GM12874 (cell line): Measurements from ENCODE around the gene KRTAP10-11.

Source experiments
- TF ChIP-seq, protein P1 (sequence below): IDR thresholded peaks from 2 replicates; pipeline ENCODE4 v1.5.1; 2011; ENCODE audit warnings: low read depth, mild to moderate bottlenecking, control low read depth, low read length, moderate library complexity; ENCODE audit not compliant: insufficient read depth

Gene KRTAP10-11

DNA sequence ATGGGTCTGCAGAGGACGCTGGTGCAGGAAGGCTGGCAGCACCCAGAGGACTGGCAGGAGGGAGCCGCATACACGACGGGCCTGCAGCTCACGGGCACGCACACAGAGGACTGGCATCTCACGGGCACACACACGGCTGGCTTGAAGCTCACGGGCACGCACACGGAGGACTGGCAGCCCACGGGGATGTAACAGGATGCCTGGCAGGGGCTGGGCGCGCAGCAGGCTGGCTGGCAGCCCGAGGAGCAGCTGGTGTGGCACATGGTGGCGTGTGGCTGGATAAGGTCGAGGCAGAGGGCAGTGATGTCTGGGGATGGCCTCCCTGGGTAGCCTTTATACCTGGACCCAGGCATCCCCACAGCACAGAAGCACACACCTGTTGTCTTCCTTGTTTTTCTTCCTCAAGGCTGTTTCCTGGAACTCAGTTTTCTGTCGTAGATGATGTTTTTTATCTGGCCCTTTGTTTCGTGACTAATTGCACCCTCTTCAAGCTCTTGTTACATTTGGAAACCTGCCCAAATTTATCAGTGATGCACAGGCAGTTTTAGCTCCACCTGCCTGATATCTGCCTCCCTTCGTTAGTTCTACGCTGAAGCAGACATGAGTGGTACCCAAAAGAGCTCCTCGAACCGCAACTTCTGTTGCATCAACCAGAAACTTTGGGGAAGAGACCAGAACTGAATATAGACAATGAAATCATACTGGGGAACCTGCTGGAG is 35.8 kb downstream of the KRTAP10-11 start, which contains the start of gene KRTAP12-1:
KRTAP12-1 (minus strand) TSS at position 303 of the 719 bp plus-strand sequence; CDS start at position 263, 40 bp downstream.
- TF ChIP-seq, protein P1, sequence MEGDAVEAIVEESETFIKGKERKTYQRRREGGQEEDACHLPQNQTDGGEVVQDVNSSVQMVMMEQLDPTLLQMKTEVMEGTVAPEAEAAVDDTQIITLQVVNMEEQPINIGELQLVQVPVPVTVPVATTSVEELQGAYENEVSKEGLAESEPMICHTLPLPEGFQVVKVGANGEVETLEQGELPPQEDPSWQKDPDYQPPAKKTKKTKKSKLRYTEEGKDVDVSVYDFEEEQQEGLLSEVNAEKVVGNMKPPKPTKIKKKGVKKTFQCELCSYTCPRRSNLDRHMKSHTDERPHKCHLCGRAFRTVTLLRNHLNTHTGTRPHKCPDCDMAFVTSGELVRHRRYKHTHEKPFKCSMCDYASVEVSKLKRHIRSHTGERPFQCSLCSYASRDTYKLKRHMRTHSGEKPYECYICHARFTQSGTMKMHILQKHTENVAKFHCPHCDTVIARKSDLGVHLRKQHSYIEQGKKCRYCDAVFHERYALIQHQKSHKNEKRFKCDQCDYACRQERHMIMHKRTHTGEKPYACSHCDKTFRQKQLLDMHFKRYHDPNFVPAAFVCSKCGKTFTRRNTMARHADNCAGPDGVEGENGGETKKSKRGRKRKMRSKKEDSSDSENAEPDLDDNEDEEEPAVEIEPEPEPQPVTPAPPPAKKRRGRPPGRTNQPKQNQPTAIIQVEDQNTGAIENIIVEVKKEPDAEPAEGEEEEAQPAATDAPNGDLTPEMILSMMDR, result no peak

DNA sequence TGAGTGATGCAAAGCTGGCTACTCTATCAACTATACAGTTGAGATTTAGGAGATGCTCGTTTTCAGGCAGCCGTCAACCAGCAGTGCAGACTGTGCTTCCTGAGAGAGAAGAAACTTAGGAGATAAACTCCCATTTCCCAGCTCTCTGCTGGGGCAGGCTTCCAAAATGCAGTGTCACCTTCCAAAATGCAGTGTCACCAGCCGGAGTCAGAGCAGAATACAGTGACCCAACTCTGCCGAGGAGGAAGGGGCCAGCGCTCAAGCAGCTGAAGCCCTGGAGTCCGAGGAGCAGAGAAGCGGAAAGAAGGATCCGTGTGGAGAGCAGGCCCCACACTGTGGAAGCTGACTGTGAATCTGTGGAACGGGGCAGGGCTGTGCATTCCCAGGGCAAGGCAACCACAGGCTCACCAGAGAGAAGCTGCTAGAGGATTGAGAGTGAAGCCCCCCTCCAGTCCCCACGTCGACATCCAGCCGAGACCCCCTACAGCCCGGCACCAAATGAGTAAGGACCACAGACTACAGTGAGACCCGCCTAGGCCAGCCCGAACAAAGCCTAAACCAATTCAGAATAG is 36.5 kb downstream of the KRTAP10-11 start:
- TF ChIP-seq, protein P1, result no peak

DNA sequence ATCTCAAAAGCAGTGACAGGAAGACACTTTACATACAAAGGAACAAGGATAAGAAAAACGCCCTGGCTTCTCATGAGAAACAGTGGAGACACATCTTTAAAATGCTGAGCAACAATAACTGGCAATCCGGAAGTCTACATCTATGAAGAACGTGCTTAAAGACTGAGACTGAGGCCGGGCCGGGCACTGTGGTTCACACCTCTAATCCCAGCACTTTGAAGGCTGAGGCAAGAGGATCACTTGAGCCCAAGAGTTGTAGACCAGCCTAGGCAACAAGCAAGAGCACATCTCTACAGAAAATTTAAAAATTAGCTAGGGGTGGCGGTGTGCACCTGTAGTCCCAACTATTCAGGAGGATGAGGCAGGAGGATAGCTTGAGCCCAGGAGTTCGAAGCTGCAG is 37.9 kb downstream of the KRTAP10-11 start:
- TF ChIP-seq, protein P1, result no peak

DNA sequence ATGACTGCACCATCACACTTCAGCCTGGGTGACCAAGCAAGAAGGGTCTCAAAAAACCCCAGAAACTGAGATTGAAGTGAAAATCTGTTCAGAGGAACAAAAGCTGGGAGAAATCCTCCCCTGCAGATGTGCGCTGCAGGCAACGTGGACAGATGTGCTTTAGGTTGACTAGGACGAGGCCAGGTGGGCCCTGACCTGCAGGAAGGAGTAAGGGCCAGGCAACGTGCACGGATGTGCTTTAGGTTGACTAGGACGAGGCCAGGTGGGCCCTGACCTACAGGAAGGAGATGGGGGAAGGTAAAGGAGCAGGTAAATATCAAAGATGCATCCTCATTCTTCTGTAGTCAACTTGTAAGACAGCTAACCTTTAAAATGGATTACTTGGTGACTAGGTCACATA is 38.3 kb downstream of the KRTAP10-11 start:
- TF ChIP-seq, protein P1, result no peak

DNA sequence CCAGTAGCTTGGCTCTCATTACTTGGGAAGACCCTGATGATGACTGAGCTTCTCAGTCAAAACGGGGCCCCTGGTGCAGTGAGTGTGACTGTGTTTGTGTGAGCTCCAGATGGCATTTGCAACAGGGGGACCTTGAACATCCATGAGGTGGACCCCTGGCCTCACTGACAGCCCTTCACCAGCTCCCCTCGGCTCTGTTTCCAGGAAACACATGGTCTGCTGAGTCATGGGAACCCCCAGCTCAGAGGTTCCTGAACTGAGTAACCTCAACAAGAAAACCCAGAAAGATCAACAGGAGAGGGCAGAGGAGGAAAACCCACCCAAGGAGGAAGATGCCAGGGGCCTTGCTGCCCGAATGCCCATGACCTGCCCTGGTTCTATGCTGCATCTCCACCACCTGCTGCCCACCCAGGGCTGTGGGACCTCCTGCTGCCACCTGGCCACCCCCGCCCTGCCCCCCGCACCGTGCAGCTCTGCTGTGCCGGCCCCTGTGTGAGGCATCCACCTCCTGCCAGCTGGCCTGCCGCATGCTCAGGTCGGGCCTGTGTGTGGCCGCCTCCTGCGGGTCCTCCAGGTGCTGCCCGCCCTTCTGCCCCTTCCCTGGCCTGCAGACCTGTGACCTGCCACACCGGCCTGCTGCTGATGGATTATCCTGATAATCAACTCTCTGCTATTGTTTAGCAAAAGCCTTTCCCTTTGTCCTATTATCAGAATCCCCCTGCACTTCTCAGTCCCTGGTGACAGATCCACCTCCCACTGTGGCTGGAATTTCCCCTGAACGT is 40.0 kb downstream of the KRTAP10-11 start:
- TF ChIP-seq, protein P1, result no peak

DNA sequence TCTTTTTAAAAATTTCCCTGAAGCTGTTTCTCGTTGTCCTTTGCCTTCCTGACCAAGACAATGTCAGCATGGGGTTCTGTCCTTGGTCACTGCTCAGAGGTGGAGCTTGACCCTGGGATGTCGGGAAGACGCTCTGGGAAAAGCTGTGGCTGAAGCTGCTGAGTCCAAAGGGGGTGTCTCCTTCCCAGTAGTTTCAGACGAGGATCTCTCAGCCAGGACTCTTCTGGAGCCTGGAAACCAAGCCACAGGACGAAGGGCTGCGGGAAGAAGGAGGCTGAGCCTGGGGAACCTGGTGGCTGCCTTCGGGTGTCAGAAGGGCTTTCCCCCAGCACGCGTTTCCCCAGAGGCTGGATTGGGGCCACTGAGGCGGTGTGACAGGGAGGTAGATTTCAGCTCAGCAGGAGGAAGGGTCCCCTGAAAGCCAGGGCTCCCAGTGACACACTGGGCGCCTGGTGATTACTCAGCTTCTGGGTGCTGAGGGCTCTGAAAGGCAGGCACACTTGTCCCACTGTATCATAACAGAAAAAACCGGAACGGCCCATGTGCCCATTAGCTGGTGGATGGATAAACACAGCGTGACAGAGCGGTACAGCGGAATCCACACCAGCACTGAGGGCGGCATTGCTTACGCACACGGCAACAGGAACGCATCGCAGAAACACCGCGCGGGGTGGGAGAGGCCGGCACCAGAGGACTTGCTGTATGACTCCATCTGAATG is 40.8 kb downstream of the KRTAP10-11 start:
- TF ChIP-seq, protein P1, result no peak

DNA sequence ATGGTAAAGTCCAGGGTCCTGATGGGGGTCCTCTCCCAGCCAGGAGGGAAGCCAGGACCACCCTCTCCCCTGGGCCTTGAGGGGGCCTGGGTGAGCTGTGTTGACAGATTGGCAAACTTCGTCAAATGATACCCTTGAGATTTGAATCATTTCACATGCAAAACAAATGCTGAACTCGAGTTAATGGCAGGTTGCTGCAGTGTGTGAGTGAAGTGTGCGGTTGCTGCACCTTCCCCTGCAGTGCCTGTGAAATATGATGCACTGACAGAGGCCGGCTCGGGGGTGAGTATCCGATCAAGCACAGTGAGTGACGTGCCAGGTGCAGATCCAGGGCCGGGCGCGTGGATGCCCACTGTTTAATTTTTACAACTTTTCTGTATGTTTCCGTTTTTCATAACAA is 41.5 kb downstream of the KRTAP10-11 start:
- TF ChIP-seq, protein P1, result no peak
